Testis (tissue), 2 donors: ENCODE measurements around the gene KRTAP4-9.

Source experiments
- POLR2A ChIP-seq: fragments of 450-650 bp; IDR thresholded peaks from one replicate; pipeline ENCODE4 v1.6.1; 2017; ENCODE audit warnings: antibody characterized with exemption, mild to moderate bottlenecking, moderate library complexity
- TF ChIP-seq, protein P1 (sequence below), 3 experiments: fragments of 450-650 bp in 2 of 3; fragments of 200-600 bp in 1 of 3; sonication (generic) in 1 of 3; IDR thresholded peaks; one replicate each; pipeline ENCODE4 v1.5.1; 2016 to 2019; ENCODE audit warnings: antibody characterized with exemption in 3 of 3, mild to moderate bottlenecking in 2 of 3, moderate library complexity in 1 of 3

GRCh38 chr17:41141361-41141760, 36.2 kb downstream of the KRTAP4-9 start:
- TF ChIP-seq, protein P1, sequence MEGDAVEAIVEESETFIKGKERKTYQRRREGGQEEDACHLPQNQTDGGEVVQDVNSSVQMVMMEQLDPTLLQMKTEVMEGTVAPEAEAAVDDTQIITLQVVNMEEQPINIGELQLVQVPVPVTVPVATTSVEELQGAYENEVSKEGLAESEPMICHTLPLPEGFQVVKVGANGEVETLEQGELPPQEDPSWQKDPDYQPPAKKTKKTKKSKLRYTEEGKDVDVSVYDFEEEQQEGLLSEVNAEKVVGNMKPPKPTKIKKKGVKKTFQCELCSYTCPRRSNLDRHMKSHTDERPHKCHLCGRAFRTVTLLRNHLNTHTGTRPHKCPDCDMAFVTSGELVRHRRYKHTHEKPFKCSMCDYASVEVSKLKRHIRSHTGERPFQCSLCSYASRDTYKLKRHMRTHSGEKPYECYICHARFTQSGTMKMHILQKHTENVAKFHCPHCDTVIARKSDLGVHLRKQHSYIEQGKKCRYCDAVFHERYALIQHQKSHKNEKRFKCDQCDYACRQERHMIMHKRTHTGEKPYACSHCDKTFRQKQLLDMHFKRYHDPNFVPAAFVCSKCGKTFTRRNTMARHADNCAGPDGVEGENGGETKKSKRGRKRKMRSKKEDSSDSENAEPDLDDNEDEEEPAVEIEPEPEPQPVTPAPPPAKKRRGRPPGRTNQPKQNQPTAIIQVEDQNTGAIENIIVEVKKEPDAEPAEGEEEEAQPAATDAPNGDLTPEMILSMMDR (IDR thresholded peaks at IDR 0.05): no peak
- no peak for TF ChIP-seq POLR2A
